Ramos (cell line): Measurements from ENCODE around the gene TMEM184A.

Source experiments
- in situ Hi-C: fragments of 300-500 bp; cut with MboI; formaldehyde crosslinking; loops from one replicate; pipeline ENCODE4 v1.14.3; 2022; ENCODE audit warnings: low sequenced_read_pairs; ENCODE audit not compliant: unreplicated experiment

TMEM184A gene

GRCh38 chr7:1543826-1544177 lies 12.2 kb downstream of the TMEM184A start:
- in situ Hi-C loops, result loop anchor here (10.0 kb wide), 1 partner anchor 49 kb away; no protein-coding TSS in a partner anchor

GRCh38 chr7:1542841-1543747 lies 12.9 kb downstream of the TMEM184A start:
- in situ Hi-C loops, result loop anchor here (10.0 kb wide), 1 partner anchor 48 kb away; no protein-coding TSS in a partner anchor

- in situ Hi-C loops, result loop anchor here (10.0 kb wide), 1 partner anchor 48 kb away; no protein-coding TSS in a partner anchor
Measured at GRCh38 chr7:1542329-1542728, 13.7 kb downstream of the TMEM184A start.

- in situ Hi-C loops, result loop anchor here (10.0 kb wide), 1 partner anchor 47 kb away; no protein-coding TSS in a partner anchor
Measured at GRCh38 chr7:1541431-1542162, 14.4 kb downstream of the TMEM184A start.

- in situ Hi-C loops, result loop anchor here (10.0 kb wide), 1 partner anchor 46 kb away; no protein-coding TSS in a partner anchor
Measured at GRCh38 chr7:1540776-1541271, 15.2 kb downstream of the TMEM184A start.

- in situ Hi-C loops, result loop anchor here (10.0 kb wide), 1 partner anchor 45 kb away; no protein-coding TSS in a partner anchor
Measured at GRCh38 chr7:1539882-1540775, 15.9 kb downstream of the TMEM184A start.

- in situ Hi-C loops, result no loop called here
Measured at GRCh38 chr7:1539181-1539881, 16.7 kb downstream of the TMEM184A start.

GRCh38 chr7:1538544-1539180 lies 17.3 kb downstream of the TMEM184A start:
- in situ Hi-C loops, result no loop called here

GRCh38 chr7:1537535-1538412 lies 18.2 kb downstream of the TMEM184A start:
- in situ Hi-C loops, result no loop called here

GRCh38 chr7:1536743-1537534 lies 19.1 kb downstream of the TMEM184A start:
- in situ Hi-C loops, result no loop called here

- in situ Hi-C loops, result no loop called here
Measured at GRCh38 chr7:1536455-1536742, 19.6 kb downstream of the TMEM184A start.

- in situ Hi-C loops, result no loop called here
Measured at GRCh38 chr7:1535701-1536454, 20.1 kb downstream of the TMEM184A start.

GRCh38 chr7:1535100-1535458 lies 20.9 kb downstream of the TMEM184A start:
- in situ Hi-C loops, result no loop called here

- in situ Hi-C loops, result no loop called here
Measured at GRCh38 chr7:1534330-1535099, 21.5 kb downstream of the TMEM184A start.

GRCh38 chr7:1533547-1534329 lies 22.3 kb downstream of the TMEM184A start:
- in situ Hi-C loops, result no loop called here
